Hepatocyte (in vitro differentiated cells): ENCODE data around the gene MYO1E.

Experiments
- EZH2 ChIP-seq: fragments of 200-600 bp; sonication (generic); IDR thresholded peaks from 2 replicates; pipeline ENCODE4 v1.6.1; 2016; ENCODE audit warnings: antibody characterized with exemption, mild to moderate bottlenecking, borderline replicate concordance
- EZH2phosphoT487 ChIP-seq: fragments of 200-600 bp; sonication (generic); IDR thresholded peaks from one replicate; pipeline ENCODE4 v1.6.1; 2018; ENCODE audit warnings: antibody characterized with exemption, mild to moderate bottlenecking, low read depth, moderate library complexity; ENCODE audit not compliant: unreplicated experiment, severe bottlenecking
- TF ChIP-seq, protein P1 (sequence below): fragments of 200-600 bp; sonication (generic); IDR thresholded peaks from 2 replicates; pipeline ENCODE4 v1.5.1; 2016; ENCODE audit warnings: antibody characterized with exemption, mild to moderate bottlenecking; ENCODE audit not compliant: poor library complexity

DNA sequence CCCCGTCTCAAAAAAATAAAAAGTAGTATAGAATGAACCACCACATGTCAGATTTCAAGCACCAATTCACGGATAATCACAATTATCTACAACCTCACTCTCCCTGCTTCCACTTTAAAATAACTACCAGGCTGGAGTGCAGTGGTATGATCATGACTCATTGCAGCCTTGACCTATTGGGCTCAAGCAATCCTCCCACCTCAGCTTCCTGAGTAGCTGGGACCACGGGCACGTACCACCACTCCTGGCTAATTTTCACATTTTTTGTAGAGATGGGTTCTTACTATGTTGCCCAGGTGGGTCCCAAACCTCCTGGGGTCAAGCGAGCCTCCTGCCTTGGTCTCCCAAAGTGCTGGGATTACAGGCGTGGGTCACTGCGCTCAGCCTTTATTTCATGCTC is 204.1 kb downstream of the MYO1E start:
- TF ChIP-seq, protein P1, sequence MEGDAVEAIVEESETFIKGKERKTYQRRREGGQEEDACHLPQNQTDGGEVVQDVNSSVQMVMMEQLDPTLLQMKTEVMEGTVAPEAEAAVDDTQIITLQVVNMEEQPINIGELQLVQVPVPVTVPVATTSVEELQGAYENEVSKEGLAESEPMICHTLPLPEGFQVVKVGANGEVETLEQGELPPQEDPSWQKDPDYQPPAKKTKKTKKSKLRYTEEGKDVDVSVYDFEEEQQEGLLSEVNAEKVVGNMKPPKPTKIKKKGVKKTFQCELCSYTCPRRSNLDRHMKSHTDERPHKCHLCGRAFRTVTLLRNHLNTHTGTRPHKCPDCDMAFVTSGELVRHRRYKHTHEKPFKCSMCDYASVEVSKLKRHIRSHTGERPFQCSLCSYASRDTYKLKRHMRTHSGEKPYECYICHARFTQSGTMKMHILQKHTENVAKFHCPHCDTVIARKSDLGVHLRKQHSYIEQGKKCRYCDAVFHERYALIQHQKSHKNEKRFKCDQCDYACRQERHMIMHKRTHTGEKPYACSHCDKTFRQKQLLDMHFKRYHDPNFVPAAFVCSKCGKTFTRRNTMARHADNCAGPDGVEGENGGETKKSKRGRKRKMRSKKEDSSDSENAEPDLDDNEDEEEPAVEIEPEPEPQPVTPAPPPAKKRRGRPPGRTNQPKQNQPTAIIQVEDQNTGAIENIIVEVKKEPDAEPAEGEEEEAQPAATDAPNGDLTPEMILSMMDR, result no peak
- TF ChIP-seq EZH2phosphoT487 (no peak), EZH2 (no peak)
